ENCODE data around the gene USP37. TPM values are rescaled to one million over a fixed set of nuclear protein-coding genes. Genes with fewer than 3 reads are reported as not detected.

Gene USP37
- polyA plus RNA-seq, 1 of the 3 experiments (the other 2 are of a cell fraction) = 0.95 TPM

- no peak for TF ChIP-seq EP300 (IDR thresholded peaks at IDR 0.05; ENCODE audit: borderline replicate concordance in 1 of 2, low read depth in 1 of 2, low read length in 1 of 2)
- no peak for TF ChIP-seq MEF2A (IDR thresholded peaks at IDR 0.05; ENCODE audit: borderline replicate concordance, low read depth)
- no peak for TF ChIP-seq GABPA (IDR thresholded peaks at IDR 0.05; ENCODE audit: low read depth)
- no peak for TF ChIP-seq EZH2phosphoT487 (IDR thresholded peaks at IDR 0.05; ENCODE audit: borderline replicate concordance, low read depth)
Measured at GRCh38 chr2:218445602-218446001, 122.5 kb downstream of the USP37 start (continued).

DNA sequence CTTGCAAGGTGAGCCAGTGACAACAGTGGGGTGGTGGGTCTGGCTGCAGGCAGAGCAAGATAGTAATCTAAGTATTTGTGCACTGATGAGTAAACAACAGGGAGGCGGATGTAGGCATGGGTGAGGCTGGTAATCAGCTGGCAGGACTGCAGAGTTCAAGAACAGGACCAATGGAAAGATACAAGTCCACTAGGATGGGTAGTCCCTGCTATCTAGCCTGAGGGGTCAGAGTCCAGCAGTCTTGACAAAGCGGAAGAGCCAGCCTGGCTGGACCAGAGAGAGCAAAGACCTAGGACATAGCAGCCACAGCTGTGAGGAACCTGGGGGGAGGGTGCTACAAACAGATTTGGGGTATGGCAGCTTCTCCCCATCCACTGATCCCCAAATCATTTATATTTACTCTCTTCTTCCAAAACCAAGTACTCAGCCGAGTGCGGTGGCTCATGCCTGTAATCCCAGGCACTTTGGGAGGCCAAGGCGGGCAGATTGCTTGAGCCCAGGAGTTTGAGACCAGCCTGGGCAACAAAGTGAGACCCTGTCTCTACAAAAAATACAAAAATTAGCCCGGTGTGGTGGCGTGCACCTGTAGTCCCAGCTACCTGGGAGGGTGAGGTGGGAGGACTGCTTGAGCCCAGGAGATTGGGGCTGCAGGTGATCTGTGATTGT lies 123.3 kb downstream of the USP37 start:
- CTCF ChIA-PET = no interaction called here
- Histone ChIP-seq H3K4me1 (ENCODE audit: control insufficient read depth in 1 of 2, insufficient read depth in 2 of 2, low read depth in 1 of 2, low read length in 1 of 2) (no peaks in the 10 kb centered on the region; a peak in 1 of 4 replicates), H3K4me3 (ENCODE audit: low read depth in 2 of 2, low read length in 1 of 2) (no peak overlapping the region), H3K9ac (no peak overlapping the region), H3K9me3 (no peaks in the 10 kb centered on the region), H4K20me1 (ENCODE audit: insufficient read depth) (no peaks in the 10 kb centered on the region), H3K9me2 (no peaks in the 10 kb centered on the region), H2AFZ (ENCODE audit: low read depth) (no peak overlapping the region), H3K36me3 (replicated peaks in 1 of 2; ENCODE audit: control insufficient read depth in 1 of 2, insufficient read depth in 2 of 2, low read length in 1 of 2) (peaks cover 0 to 3% of the 10 kb centered on the region in 2 experiments), H3K79me2 (ENCODE audit: insufficient read depth) (no peaks in the 10 kb centered on the region), H3K27ac (ENCODE audit: low read depth in 2 of 2, low read length in 1 of 2) (no peak overlapping the region), H3K27me3 (ENCODE audit: insufficient read depth) (no peaks in the 10 kb centered on the region), H3F3A (replicated peaks; ENCODE audit: insufficient read depth) (no peaks in the 10 kb centered on the region), H3K4me2 (no peak overlapping the region)
- DNase-seq = no peak
- 92% methylated on average over 6 of the region's 7 CpGs for WGBS (ENCODE audit: low lambda C conversion rate)
- POLR2A ChIA-PET = no interaction called here
- TF ChIP-seq FOSL2 (IDR thresholded peaks at IDR 0.05; ENCODE audit: borderline replicate concordance, low read depth) (no peak), RFX5 (IDR thresholded peaks at IDR 0.05; ENCODE audit: low read length) (no peak), CHD2 (IDR thresholded peaks at IDR 0.05; ENCODE audit: low read length, partially characterized antibody) (no peak), ZBTB33 (IDR thresholded peaks at IDR 0.05; ENCODE audit: borderline replicate concordance, low read depth) (no peak), FOXM1 (IDR thresholded peaks at IDR 0.05; ENCODE audit: low read depth) (no peak), NRF1 (IDR thresholded peaks at IDR 0.05; ENCODE audit: low read depth, low read length) (no peak), ELF1 (IDR thresholded peaks at IDR 0.05) (no peak), TEAD4 (IDR thresholded peaks at IDR 0.05; ENCODE audit: borderline replicate concordance, insufficient read depth) (no peak), RXRA (IDR thresholded peaks at IDR 0.05; ENCODE audit: borderline replicate concordance, low read depth) (no peak), GABPA (IDR thresholded peaks at IDR 0.05; ENCODE audit: low read depth) (no peak), TAF1 (IDR thresholded peaks at IDR 0.05; ENCODE audit: borderline replicate concordance, low read depth, low read length) (no peak), RCOR1 (IDR thresholded peaks at IDR 0.05; ENCODE audit: low read length) (no peak), MXI1 (IDR thresholded peaks at IDR 0.05; ENCODE audit: low read depth, low read length) (no peak), POLR2AphosphoS5 (IDR thresholded peaks at IDR 0.05; ENCODE audit: low read depth, low read length) (no peak), GATA2 (CRISPR knock-in tag; IDR thresholded peaks at IDR 0.05) (no peak)
- TF ChIP-seq, protein P1, sequence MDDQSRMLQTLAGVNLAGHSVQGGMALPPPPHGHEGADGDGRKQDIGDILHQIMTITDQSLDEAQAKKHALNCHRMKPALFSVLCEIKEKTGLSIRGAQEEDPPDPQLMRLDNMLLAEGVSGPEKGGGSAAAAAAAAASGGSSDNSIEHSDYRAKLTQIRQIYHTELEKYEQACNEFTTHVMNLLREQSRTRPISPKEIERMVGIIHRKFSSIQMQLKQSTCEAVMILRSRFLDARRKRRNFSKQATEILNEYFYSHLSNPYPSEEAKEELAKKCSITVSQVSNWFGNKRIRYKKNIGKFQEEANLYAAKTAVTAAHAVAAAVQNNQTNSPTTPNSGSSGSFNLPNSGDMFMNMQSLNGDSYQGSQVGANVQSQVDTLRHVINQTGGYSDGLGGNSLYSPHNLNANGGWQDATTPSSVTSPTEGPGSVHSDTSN (IDR thresholded peaks at IDR 0.05) = no peak
- TF ChIP-seq, protein P2, sequence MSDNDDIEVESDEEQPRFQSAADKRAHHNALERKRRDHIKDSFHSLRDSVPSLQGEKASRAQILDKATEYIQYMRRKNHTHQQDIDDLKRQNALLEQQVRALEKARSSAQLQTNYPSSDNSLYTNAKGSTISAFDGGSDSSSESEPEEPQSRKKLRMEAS (IDR thresholded peaks at IDR 0.05; ENCODE audit: low read depth) = no peak
